Heart left ventricle (tissue), 16 donors: Measurements from ENCODE around the gene CNNM3. TPM values are rescaled to one million over a fixed set of nuclear protein-coding genes. Genes with fewer than 3 reads are reported as not detected.

Experiments
- ATAC-seq, 4 donors: fragments of 200-7000 bp; cut with Tn5 transposase; one replicate each; pipeline ENCODE4 v1.9.1; 2020 to 2022; ENCODE audit warnings: moderate library complexity in 4 of 4, mild to moderate bottlenecking in 3 of 4, moderate number of reproducible peaks in 1 of 4
- DNase-seq, 5 donors: peaks; one replicate each; pipeline ENCODE4 v3.0.0-alpha.2; 2020
- H3K27ac ChIP-seq, 12 donors: fragments of 200-600 bp; sonication (generic) in 4 of 12; one replicate each; pipeline versions ENCODE4 v1.5.0 to v1.8.0; 2016 to 2022; ENCODE audit warnings: mild to moderate bottlenecking in 2 of 12
- H3K27me3 ChIP-seq, 9 donors: fragments of 200-600 bp; sonication (generic) in 2 of 9; one replicate each; pipeline versions ENCODE4 v1.5.1 to v1.8.0; 2016 to 2022; ENCODE audit warnings: mild to moderate bottlenecking in 3 of 9
- H3K36me3 ChIP-seq, 9 donors: fragments of 200-600 bp; sonication (generic) in 2 of 9; one replicate each; pipeline versions ENCODE4 v1.5.0 to v1.8.0; 2018 to 2022; ENCODE audit warnings: mild to moderate bottlenecking in 2 of 9
- H3K4me1 ChIP-seq, 12 donors: fragments of 200-600 bp; sonication (generic) in 4 of 12; one replicate each; pipeline versions ENCODE4 v1.5.0 to v1.8.0; 2016 to 2022; ENCODE audit warnings: mild to moderate bottlenecking in 3 of 12
- H3K4me3 ChIP-seq, 12 donors: fragments of 200-600 bp; sonication (generic) in 4 of 12; one replicate each; pipeline versions ENCODE4 v1.5.0 to v1.8.0; 2017 to 2022; ENCODE audit warnings: mild to moderate bottlenecking in 9 of 12, moderate library complexity in 4 of 12
- H3K9me3 ChIP-seq, 12 donors: fragments of 200-600 bp; sonication (generic) in 4 of 12; one replicate each; pipeline versions ENCODE4 v1.5.0 to v1.8.0; 2016 to 2022; ENCODE audit warnings: mild to moderate bottlenecking in 1 of 12
- POLR2A ChIP-seq, 2 donors: fragments of 450-650 bp; IDR thresholded peaks; one replicate each; pipeline ENCODE4 v1.6.1; 2017; ENCODE audit warnings: antibody characterized with exemption in 2 of 2, mild to moderate bottlenecking in 2 of 2, moderate library complexity in 2 of 2
- WGBS, 4 donors: extraction: QIAGEN DNeasy Blood & Tissue Kit in 2 of 4; methylation state at CpG; one replicate each; pipeline versions ENCODE4 v1.1.5 to v1.1.7; 2013 to 2018; 5-methylcytosine and 5-hydroxymethylcytosine counted together
- intact Hi-C, 10 donors: fragments of 100-400 bp; cut with DNase I; formaldehyde crosslinking; loops; one replicate each; pipeline versions ENCODE4 v1.11.1 to v1.14.2; 2022
- polyA plus RNA-seq, 2 donors: library from polyadenylated mRNA; stranded (reverse); fragments of 200-250 nt; gene quantifications; one replicate each; pipeline ENCODE4 v1.2.3, GENCODE V29; 2013
- total RNA-seq, 9 donors: library from RNA; depleted of rRNA in 2 of 9; stranded (reverse); fragments of >200 nt in 2 of 9; fragmentation: NEBNext Ultra II Directional in 3 of 9; extraction: Animal tissue kit (Norgen Biotek cat#: 25700) in 3 of 9; gene quantifications; one replicate each; pipeline versions ENCODE4 v1.1.0 to v1.2.4, GENCODE V29; 2016 to 2023
- TF ChIP-seq, protein P1 (sequence below), 12 donors: fragments of 200-600 bp; sonication (generic) in 4 of 12; IDR thresholded peaks; one replicate each; pipeline versions ENCODE4 v1.5.0 to v1.8.0; 2018 to 2022; ENCODE audit warnings: antibody characterized with exemption in 12 of 12, mild to moderate bottlenecking in 5 of 12
- donor health status: ischemic (EF 13 %, LVEDD 7.1; RV severe dilation, severe dysfunction).
- donor health status: healthy with polysubstance abuse.
- donor health status: DM: no; HTN: yes; CAD: no.
- donor health status: DM: no; HTN: no; CAD: no.
- donor health status: ischemic (EF 25% LVEDD 6.9; RV normal size, moderate dysfunction).
- donor health status: ischemic (EF 25% LVEDD 5.7; RV mildly dilated, moderate dysfunction).
- donor health status: healthy.
- donor health status: DM: yes; HTN: yes; CAD: no.
- donor health status: ischemic (EF 35%, LVEDD 5.7; RV mildly dilated, moderate dysfunction).
- donor health status: nonischemic (EF 11% LVEDD 7.7; RV severe dilation, severe dysfunction).
- donor health status: DM: yes; HTN: yes; CAD: no.
- donor health status: PGD.
- donor health status: ischemic (EF 29% LVEDD 5.4; RV normal size, mild dysfunction).
- donor health status: nonischemic (EF 23%, LVEDD 6.1; RV moderate dilation, normal function).

The CNNM3 gene
- total and polyA plus RNA-seq, 11 donors: 5.1 to 17.7 (median 10.2) TPM

- peak overlapping the region; percentile 54 to 97 (median 80) for H3K4me3 ChIP-seq
- intact Hi-C loops: loop anchor here in 3 of 10 donors (2.0 to 10.0 kb wide), 4 partner anchors 48 to 255 kb away; partner anchors contain the start of gene ANKRD36 (in 1 of the 3)
- DNase-seq (peak in 3 of 5 donors; percentile 23 to 42 (median 37)), ATAC-seq (peak in 1 of 4 donors; percentile 2)
- peak overlapping the region; percentile 16 to 88 (median 80) for H3K27ac ChIP-seq
- no peaks in the 10 kb centered on the region for H3K9me3 ChIP-seq
- no peak for TF ChIP-seq POLR2A (IDR thresholded peaks at IDR 0.05)
- TF ChIP-seq, protein P1, sequence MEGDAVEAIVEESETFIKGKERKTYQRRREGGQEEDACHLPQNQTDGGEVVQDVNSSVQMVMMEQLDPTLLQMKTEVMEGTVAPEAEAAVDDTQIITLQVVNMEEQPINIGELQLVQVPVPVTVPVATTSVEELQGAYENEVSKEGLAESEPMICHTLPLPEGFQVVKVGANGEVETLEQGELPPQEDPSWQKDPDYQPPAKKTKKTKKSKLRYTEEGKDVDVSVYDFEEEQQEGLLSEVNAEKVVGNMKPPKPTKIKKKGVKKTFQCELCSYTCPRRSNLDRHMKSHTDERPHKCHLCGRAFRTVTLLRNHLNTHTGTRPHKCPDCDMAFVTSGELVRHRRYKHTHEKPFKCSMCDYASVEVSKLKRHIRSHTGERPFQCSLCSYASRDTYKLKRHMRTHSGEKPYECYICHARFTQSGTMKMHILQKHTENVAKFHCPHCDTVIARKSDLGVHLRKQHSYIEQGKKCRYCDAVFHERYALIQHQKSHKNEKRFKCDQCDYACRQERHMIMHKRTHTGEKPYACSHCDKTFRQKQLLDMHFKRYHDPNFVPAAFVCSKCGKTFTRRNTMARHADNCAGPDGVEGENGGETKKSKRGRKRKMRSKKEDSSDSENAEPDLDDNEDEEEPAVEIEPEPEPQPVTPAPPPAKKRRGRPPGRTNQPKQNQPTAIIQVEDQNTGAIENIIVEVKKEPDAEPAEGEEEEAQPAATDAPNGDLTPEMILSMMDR (IDR thresholded peaks at IDR 0.05): no peak
- peaks cover 0 to 50% (median 39%) of the 10 kb centered on the region in 9 donors for H3K36me3 ChIP-seq
- no peaks in the 10 kb centered on the region for H3K27me3 ChIP-seq
- WGBS, 4 donors: 17 to 25% (median 20%) methylated on average over 18 to 27 of the region's 27 CpGs
- peaks cover 0 to 47% (median 36%) of the 10 kb centered on the region in 12 donors for H3K4me1 ChIP-seq
These were observed 41.0 kb downstream of the CNNM3 start for GRCh38 chr2:96856776-96857666.

DNA sequence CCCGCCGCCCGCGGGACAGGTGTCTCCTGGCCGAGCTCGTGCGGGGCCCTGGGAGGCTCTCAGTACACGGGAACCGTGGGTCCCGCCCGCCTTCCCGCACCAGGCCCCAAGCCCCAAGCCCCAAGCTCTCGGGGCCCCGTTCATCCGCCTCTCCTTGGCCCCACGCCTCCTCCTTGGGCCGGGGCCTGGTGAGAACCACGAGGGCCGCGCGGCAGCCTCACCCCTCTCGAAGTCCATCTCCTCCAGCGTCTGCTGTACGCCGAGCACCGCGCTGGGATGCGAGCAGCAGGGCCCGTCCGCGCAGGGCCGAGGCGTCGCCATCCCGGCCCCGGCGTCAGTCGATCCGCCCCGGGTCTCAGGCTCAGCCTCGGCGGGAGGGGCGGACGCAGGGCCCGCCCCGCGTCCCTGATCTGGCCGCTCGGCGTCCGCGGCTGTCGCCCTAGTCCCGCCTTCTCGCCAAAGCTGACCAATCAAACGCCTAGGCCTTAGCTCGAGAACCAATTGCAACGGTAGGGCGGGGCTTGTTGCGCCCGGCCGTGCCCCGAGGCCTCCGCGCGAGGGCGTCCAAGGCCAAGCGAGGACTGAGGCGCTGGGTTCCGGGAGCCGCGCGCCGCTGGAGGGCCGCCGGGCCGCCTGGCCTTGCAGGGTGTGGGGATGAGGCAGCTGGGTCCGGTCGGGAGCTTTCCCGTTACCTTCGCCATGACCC lies 41.8 kb downstream of the CNNM3 start, which contains the start of gene ANKRD39:
Gene ANKRD39, minus strand, starts transcription at position 350 of the 706 bp plus-strand sequence. Its CDS starts 29 bp downstream, at position 321.
- peak within 1 kb of the TSS; percentile 54 to 97 (median 80) for H3K4me3 ChIP-seq
- intact Hi-C loops: loop anchor here in 9 of 10 donors (1.0 to 10.0 kb wide), 11 partner anchors 10 to 254 kb away; partner anchors contain the start of gene ANKRD36 (in 1 of the 9)
- peaks cover 0 to 47% (median 37%) of the 10 kb centered on the region in 12 donors for H3K4me1 ChIP-seq
- ATAC-seq (peak; percentile 92 to 97 (median 96)), DNase-seq (peak; percentile 98 to 99 (median 99))
- TF ChIP-seq, protein P1 (IDR thresholded peaks at IDR 0.05): peak; percentile 82 to 100 (median 94)
- TF ChIP-seq POLR2A (IDR thresholded peaks at IDR 0.05): peak in 1 of 2 donors; percentile 88
- 0 to 1% (median 0%) methylated on average over 31 to 81 of the region's 81 CpGs for WGBS, 4 donors
- no peaks in the 10 kb centered on the region for H3K9me3 ChIP-seq
- peak within 1 kb of the TSS; percentile 48 to 88 (median 81) for H3K27ac ChIP-seq
- no peaks in the 10 kb centered on the region for H3K27me3 ChIP-seq
- H3K36me3 ChIP-seq: peaks cover 0 to 50% (median 39%) of the 10 kb centered on the region in 9 donors

DNA sequence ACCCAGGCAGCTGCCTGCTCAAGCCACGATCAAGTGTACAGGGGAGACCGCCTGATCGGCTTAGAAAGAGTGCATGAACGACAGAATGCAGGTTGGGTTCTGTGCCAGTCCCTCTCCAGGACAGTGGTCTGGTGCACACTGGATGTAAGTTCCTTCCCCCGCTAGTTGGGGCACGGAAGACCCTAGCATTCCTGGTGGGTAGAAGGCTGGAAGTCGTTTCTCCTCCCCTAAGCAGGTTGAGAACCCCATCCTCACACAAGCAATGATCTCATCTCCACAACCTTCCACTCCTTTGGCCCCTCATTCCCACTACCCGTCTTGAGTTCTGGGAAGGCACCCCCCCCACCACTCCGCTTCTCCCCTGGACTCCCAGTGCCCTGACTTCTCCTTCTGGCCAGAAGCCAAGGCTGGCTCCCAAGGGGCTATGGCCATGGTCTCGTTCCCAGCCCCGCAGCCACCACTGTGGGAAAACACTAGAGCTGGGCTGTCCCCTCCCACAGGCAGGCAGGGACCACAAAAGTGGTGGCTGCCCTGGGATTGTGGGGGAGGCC lies 43.1 kb downstream of the CNNM3 start:
- H3K4me1 ChIP-seq: peaks cover 0 to 52% (median 39%) of the 10 kb centered on the region in 12 donors

More for the DNA sequence above, 43.1 kb downstream of the CNNM3 start:
- 37 to 54% (median 38%) methylated on average over 9 to 11 of the region's 11 CpGs for WGBS, 4 donors
- H3K27ac ChIP-seq: peak overlapping the region in 11 of 12 donors; percentile 64 to 87 (median 79)
- intact Hi-C loops: loop anchor here in 8 of 10 donors (2.0 to 10.0 kb wide), 6 partner anchors 46 to 253 kb away; partner anchors contain the start of gene ANKRD36 (in 1 of the 8)
- peak overlapping the region in 10 of 12 donors; percentile 33 to 89 (median 80) for H3K4me3 ChIP-seq
- peak in 1 of 4 donors; percentile 6 for ATAC-seq
- DNase-seq: peak; percentile 76 to 88 (median 80)
- TF ChIP-seq, protein P1 (IDR thresholded peaks at IDR 0.05): no peak
- TF ChIP-seq POLR2A (IDR thresholded peaks at IDR 0.05): no peak
- no peaks in the 10 kb centered on the region for H3K27me3 ChIP-seq
- no peaks in the 10 kb centered on the region for H3K9me3 ChIP-seq
- H3K36me3 ChIP-seq: peaks cover 0 to 50% (median 39%) of the 10 kb centered on the region in 9 donors
